ENCODE data around the gene STARD3. TPM values are rescaled to one million over a fixed set of nuclear protein-coding genes. Genes with fewer than 3 reads are reported as not detected.
A peak's percentile ranks its signal among the peaks of the same experiment; 100 is the strongest.

STARD3 gene
- total RNA-seq, 8 experiments from 2014 or later = 22.8 to 39.8 (median 29.6) TPM

DNA sequence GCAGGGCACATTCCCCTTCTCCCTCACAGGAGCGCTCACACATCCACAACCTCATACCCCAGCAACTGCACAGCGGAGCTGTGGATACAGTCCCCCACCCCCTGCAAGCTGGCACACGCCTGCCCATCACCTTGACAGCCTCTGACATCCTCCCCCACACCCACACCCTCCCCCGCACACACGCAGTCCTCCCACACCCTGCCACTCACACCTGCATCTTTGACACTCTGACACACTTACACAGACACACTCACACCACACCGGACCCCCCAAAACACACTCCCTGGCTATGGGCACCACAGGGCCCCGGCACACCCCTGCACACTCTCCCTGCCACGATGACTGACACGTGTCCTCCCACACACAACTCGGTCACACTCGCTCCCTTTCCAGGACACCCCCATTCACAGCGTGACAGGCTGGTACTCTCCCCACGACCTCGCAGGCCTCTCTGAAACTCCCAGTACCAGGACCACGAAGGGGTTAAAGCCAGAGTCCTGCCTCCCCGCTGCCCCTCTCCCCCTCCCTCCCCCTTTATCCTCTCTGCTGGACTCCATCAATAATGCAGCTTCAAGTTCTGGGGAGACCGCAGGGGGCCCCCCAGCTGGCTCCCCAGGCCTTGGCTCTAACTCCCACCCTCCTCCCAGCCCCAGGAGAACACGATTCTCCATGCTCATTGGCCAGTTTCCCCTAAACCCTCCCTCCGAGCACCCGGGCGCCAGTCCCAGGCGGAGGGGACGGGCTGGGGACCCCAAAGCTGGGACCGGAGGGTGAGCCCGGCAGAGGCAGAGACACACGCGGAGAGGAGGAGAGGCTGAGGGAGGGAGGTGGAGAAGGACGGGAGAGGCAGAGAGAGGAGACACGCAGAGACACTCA is 10.5 kb upstream of the STARD3 start, which contains the start of gene PPP1R1B:
PPP1R1B (plus strand) TSS at position 782 of the 876 bp plus-strand sequence. CDS start 441 bp downstream, outside the sequence.
- in situ Hi-C loops (cut with MboI; ENCODE audit: low pct_unique_long_range_greater_than_20kb in 2 of 9, low sequenced_read_pairs in 9 of 9, unreplicated experiment in 9 of 9) = loop anchor here in 2 of 9 experiments (10.0 kb wide), 2 partner anchors 72 to 128 kb away; no protein-coding TSS in a partner anchor
- 0 to 30% (median 20%) methylated on average over 1 to 8 of the region's 29 CpGs; no CpG with 5 or more reads in 7 of the 10 experiments for WGBS, 10 experiments
- peak in 3 of 8 experiments; percentile 6 to 13 (median 12) for ATAC-seq (replicated peaks in 6 of 8)
- Histone ChIP-seq H3K4me1 (replicated peaks in 1 of 2) (peaks cover 2 to 17% of the 10 kb centered on the region in 2 donors), H3K4me3 (peak within 1 kb of the TSS in 4 of 5 donors; percentile 9 to 26 (median 18)), H3K27ac (no peak within 1 kb of the TSS)

DNA sequence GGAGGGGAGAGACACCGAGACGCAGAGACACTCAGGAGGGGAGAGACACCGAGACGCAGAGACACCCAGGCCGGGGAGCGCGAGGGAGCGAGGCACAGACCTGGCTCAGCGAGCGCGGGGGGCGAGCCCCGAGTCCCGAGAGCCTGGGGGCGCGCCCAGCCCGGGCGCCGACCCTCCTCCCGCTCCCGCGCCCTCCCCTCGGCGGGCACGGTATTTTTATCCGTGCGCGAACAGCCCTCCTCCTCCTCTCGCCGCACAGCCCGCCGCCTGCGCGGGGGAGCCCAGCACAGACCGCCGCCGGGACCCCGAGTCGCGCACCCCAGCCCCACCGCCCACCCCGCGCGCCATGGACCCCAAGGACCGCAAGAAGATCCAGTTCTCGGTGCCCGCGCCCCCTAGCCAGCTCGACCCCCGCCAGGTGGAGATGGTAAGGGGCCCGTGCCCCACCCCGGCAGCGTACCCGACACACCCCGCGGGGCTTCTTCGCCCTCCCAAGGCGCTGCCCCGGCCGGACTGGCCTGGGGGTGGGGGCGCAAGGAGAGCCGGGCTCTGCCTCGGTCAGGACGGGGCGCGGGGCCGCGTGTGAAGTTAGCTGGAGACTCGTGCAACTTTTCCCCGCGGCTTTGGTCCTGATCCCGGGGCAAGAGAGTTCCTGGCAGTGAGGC is 9.8 kb upstream of the STARD3 start:
- Histone ChIP-seq H3K27ac (no peak overlapping the region), H3K4me1 (replicated peaks in 1 of 2) (peaks cover 1 to 20% of the 10 kb centered on the region in 2 donors), H3K4me3 (peak overlapping the region in 4 of 5 donors; percentile 9 to 26 (median 18))
- in situ Hi-C loops (cut with MboI; ENCODE audit: low pct_unique_long_range_greater_than_20kb in 2 of 9, low sequenced_read_pairs in 9 of 9, unreplicated experiment in 9 of 9) = loop anchor here in 2 of 9 experiments (10.0 kb wide), 2 partner anchors 72 to 128 kb away; no protein-coding TSS in a partner anchor
- WGBS, 10 experiments = 2% methylated on average over 17 of the region's 72 CpGs; no CpG with 5 or more reads in 9 of the 10 experiments
- ATAC-seq (replicated peaks in 6 of 8) = peak in 6 of 8 experiments; percentile 4 to 22 (median 14)

DNA sequence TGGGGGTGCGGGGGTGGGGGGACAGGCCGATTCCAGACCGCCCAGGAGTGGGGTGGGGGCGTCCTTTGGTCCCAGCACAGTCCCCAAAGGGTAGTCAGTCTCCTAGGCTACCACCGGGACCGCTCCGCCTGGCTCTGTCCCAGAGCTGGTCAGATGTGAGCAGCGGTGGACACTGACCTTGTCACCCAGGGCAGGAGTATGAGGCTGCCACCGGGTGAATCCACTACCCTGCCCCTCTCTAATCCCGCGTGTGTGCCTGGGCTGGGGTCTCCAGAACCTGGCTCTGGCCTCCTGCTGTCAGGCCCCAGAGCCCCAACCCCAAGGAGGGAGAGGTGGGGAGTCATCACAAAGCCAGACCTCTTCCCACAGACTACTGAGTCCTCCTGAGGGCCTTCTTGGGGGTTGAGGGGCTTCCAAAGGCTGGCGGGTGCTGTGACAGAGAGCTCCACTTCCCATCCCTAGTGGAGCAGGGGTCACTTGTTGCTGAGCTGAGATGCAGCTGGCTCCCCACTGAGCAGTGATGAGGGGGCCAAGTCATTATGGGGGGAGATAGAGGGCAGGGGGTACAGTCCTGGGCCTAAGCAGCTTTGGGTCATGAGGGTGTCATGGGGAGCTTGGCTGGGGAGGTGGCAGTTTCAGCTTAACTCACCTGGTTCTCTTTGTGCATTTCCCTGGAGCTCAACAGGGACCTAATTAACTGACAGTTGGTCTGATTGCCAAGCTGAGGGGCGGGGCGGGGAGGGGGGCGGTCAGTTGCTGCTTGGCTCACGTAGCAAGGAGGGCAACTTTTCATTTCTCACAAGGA is 9.0 kb upstream of the STARD3 start:
- H3K4me3 ChIP-seq = no peak overlapping the region
- no peak overlapping the region for H3K27ac ChIP-seq
- in situ Hi-C loops (cut with MboI; ENCODE audit: low pct_unique_long_range_greater_than_20kb in 2 of 9, low sequenced_read_pairs in 9 of 9, unreplicated experiment in 9 of 9) = loop anchor here in 2 of 9 experiments (10.0 kb wide), 2 partner anchors 73 to 127 kb away; no protein-coding TSS in a partner anchor
- peaks cover 6 to 28% of the 10 kb centered on the region in 2 donors for H3K4me1 ChIP-seq (replicated peaks in 1 of 2)
- WGBS, 10 experiments = no CpG with 5 or more reads among the region's 16 CpGs
- ATAC-seq (replicated peaks in 6 of 8) = peak in 3 of 8 experiments; percentile 9 to 29 (median 17)

DNA sequence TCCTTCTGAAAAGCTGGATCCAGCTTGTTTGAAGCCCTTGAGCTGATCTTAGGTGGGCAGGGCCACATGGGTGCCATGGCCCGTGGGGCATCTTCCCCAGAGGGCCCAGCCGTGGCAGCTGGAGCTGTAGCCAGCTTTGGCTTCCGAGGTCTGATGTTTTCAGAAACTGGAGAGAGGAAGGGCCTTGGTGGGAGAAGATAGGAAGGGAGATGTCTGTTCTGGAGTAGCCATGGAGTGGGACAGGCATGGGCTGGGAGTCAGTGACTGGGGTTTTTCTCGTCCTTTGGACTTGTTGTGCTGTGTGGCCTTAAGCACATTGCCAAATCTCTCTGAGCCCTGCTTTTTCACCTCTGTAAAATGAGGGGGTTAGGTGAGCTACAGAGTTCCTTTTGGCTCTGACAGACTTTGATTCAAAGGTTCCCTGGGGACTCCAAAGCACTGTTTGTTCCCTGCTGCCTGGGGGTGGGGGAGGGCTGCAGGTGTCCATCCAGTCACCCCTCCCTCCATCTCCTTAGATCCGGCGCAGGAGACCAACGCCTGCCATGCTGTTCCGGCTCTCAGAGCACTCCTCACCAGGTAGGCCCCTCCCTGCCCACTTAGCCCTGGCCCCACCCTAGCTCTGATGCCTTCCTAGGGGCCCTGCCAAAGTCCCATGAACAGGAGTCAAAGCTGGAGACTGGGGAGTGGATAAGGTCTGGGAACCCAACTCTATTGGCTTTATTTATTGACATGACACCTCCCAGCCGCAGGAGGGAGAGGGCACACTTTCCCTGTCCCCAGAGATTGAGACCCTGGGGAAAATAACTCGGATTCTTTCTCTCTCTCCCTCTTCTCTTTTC is 8.1 kb upstream of the STARD3 start:
- H3K4me1 ChIP-seq (replicated peaks in 1 of 2) = peaks cover 6 to 28% of the 10 kb centered on the region in 2 donors
- 0 to 77% (median 42%) methylated on average over 1 to 3 of the region's 10 CpGs; no CpG with 5 or more reads in 5 of the 10 experiments for WGBS, 10 experiments
- no peak overlapping the region for H3K27ac ChIP-seq
- ATAC-seq (replicated peaks in 6 of 8) = no peak
- H3K4me3 ChIP-seq = no peak overlapping the region
- in situ Hi-C loops (cut with MboI; ENCODE audit: low pct_unique_long_range_greater_than_20kb in 2 of 9, low sequenced_read_pairs in 9 of 9, unreplicated experiment in 9 of 9) = loop anchor here in 2 of 9 experiments (10.0 kb wide), 2 partner anchors 74 to 126 kb away; no protein-coding TSS in a partner anchor

DNA sequence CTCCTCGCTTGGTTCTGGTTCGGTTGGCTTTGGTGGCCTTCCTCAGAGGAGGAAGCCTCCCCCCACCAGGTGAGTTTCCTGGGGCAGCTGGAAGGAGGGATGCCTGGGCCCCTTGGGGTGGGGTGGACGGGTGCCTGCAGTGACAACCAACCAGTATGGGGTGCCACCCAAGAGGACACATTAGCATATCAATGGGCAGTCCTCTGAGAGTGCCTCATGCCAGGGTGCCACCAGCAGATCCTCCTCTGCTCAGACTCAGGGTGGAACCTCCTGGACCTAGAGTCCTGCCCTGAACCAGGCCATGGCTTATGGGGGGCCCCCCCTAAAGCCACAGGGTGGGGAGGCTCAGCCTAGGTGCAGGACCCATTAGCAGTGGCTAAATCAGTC is 7.5 kb upstream of the STARD3 start:
- WGBS, 10 experiments = 0 to 60% (median 56%) methylated on average over 1 to 2 of the region's 3 CpGs; no CpG with 5 or more reads in 7 of the 10 experiments
- ATAC-seq (replicated peaks in 6 of 8) = no peak
- Histone ChIP-seq H3K27ac (no peak overlapping the region), H3K4me1 (replicated peaks in 1 of 2) (peaks cover 6 to 32% of the 10 kb centered on the region in 2 donors), H3K4me3 (no peak overlapping the region)
- in situ Hi-C loops (cut with MboI; ENCODE audit: low pct_unique_long_range_greater_than_20kb in 2 of 9, low sequenced_read_pairs in 9 of 9, unreplicated experiment in 9 of 9) = loop anchor here in 2 of 9 experiments (10.0 kb wide), 2 partner anchors 75 to 125 kb away; no protein-coding TSS in a partner anchor

DNA sequence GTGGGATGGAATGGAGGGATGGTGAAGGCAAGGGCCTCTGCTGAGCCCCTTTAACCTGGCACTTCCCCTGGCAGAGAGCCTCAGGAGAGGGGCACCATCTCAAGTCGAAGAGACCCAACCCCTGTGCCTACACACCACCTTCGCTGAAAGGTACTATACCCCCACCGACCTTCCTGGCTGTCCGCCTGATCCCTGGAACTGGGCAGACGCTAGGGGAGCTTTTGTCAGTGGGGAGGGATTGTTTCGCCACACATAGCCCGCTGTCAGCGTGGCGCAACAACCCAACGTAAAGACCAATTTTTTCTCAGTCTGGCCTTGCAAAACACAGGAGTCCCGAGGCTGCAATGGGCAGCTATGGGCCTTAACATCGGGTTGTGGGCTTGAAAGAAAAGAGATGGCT is 7.0 kb upstream of the STARD3 start:
- WGBS, 10 experiments = 33 to 73% (median 57%) methylated on average over 1 to 6 of the region's 12 CpGs; no CpG with 5 or more reads in 6 of the 10 experiments
- H3K4me3 ChIP-seq = no peak overlapping the region
- peaks cover 9 to 36% of the 10 kb centered on the region in 2 donors for H3K4me1 ChIP-seq (replicated peaks in 1 of 2)
- in situ Hi-C loops (cut with MboI; ENCODE audit: low pct_unique_long_range_greater_than_20kb in 2 of 9, low sequenced_read_pairs in 9 of 9, unreplicated experiment in 9 of 9) = loop anchor here in 2 of 9 experiments (10.0 kb wide), 2 partner anchors 75 to 125 kb away; no protein-coding TSS in a partner anchor
- no peak overlapping the region for H3K27ac ChIP-seq
- no peak for ATAC-seq (replicated peaks in 6 of 8)

DNA sequence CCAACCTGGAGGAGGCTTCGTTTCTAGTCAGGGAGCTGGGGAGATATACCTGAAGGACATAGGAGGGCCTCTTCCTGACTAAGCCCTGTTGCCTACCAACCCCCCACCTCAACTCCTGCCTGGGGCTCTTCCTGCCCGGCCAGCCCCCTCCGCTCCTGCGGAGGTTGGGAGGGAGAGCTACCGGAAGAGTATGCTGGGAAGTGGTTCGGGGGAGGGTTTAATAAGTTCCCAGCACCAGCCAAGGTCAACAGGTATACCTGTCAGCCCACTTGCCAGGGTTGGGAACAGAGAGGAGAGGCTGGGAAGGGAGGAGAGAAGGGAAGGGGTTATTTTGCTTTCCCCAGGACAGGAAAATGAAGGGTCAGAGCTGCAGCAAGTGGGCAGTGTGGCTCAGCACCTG is 5.5 kb upstream of the STARD3 start:
- ATAC-seq (replicated peaks in 6 of 8) = no peak
- 0 to 35% (median 0%) methylated on average over 1 to 6 of the region's 6 CpGs; no CpG with 5 or more reads in 3 of the 10 experiments for WGBS, 10 experiments
- H3K4me1 ChIP-seq (replicated peaks in 1 of 2) = peaks cover 14 to 36% of the 10 kb centered on the region in 2 donors
- in situ Hi-C loops (cut with MboI; ENCODE audit: low pct_unique_long_range_greater_than_20kb in 2 of 9, low sequenced_read_pairs in 9 of 9, unreplicated experiment in 9 of 9) = no loop called here
- H3K27ac ChIP-seq = no peak overlapping the region
- H3K4me3 ChIP-seq = no peak overlapping the region

DNA sequence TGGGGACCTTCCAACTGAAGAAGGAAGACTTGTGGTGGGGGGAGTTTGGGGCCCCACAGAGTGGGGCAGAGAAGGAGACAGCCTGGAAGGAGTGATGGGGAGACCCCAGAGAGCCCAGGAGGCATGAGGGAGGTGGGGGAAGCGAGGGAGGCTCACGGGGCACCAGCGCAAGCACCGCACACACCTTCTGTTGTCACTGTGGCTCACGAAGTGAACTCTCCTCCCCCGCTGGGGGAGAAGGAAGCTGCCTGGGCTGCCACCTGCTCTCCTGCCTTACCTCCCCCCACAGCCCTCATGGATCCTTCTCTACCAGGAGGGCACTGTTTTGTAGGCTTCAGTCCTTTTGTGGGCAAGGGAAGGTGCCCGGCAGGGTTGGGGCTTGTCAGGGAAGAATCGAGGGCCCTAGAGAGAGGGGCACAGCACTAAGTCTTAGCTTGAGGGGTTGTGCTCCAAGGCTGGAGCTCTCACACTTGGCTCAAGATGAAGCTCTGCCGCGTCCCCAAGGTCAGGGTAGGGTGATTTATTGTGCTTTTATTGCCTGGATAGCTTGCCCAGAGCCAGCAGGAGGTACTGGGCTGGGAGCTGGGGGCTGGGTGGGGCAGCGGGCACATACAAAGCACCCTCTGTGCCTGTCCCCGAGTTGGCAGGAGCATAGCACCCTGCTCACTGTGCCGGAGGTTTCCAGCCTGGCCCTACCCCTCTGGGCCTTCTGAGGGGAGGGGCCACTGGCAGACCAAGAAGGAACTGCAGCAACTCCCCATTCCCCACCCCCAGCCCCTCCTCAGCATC is 4.6 kb upstream of the STARD3 start:
- ATAC-seq (replicated peaks in 6 of 8) = no peak
- WGBS, 10 experiments = 32 to 100% methylated on average over 1 to 3 of the region's 13 CpGs; no CpG with 5 or more reads in 8 of the 10 experiments
- H3K27ac ChIP-seq = no peak overlapping the region
- in situ Hi-C loops (cut with MboI; ENCODE audit: low pct_unique_long_range_greater_than_20kb in 2 of 9, low sequenced_read_pairs in 9 of 9, unreplicated experiment in 9 of 9) = no loop called here
- peaks cover 16 to 31% of the 10 kb centered on the region in 2 donors for H3K4me1 ChIP-seq (replicated peaks in 1 of 2)
- no peak overlapping the region for H3K4me3 ChIP-seq

DNA sequence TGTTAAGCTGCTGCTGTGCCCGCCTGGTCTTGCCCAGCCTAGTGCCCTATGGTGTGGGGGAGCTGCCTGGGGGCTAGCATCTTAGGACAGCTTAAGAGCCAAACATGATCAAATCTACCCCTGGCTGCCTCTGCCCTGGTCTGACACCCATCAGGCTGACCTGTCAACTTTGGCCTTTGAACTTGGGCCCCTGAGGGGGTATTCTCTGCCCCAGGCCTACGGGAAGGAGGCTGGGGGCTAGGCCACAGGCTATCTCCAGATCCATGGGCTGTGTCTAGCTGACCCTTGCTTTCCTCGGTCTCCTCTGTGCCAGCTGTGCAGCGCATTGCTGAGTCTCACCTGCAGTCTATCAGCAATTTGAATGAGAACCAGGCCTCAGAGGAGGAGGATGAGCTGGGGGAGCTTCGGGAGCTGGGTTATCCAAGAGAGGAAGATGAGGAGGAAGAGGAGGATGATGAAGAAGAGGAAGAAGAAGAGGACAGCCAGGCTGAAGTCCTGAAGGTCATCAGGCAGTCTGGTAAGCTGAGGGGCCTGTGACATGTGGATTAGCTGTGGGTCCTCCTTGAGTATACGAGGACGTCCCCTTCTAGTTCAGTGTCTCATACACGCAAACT is 3.3 kb upstream of the STARD3 start:
- Histone ChIP-seq H3K4me1 (replicated peaks in 1 of 2) (peaks cover 24 to 33% of the 10 kb centered on the region in 2 donors), H3K27ac (no peak overlapping the region), H3K4me3 (no peak overlapping the region)
- no peak for ATAC-seq (replicated peaks in 6 of 8)
- in situ Hi-C loops (cut with MboI; ENCODE audit: low pct_unique_long_range_greater_than_20kb in 2 of 9, low sequenced_read_pairs in 9 of 9, unreplicated experiment in 9 of 9) = no loop called here
- 61 to 100% (median 83%) methylated on average over 1 to 5 of the region's 8 CpGs; no CpG with 5 or more reads in 5 of the 10 experiments for WGBS, 10 experiments

DNA sequence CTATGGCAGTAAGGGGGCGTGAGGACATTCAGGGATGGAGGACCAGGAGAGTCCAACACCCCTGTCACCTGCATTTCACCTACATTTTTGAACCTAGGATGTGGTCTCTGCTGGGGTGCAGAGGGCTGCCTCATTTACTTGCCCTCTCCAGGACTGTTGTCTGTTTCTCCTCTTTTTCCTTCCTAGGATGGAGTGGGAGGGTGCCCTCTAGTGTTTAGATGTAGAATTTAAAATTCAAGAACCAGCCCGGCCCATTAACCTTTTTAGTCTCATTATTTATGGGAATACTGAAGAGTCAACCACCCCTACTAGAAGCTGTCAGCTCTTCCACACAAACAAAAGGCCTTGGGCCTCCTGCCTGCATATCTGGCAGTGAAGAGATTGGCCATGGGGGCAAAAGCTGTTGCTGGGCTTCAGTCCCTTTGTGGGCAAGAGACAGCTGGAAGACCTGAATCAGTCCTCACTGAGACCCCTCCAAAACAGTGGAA is 2.5 kb upstream of the STARD3 start:
- in situ Hi-C loops (cut with MboI; ENCODE audit: low pct_unique_long_range_greater_than_20kb in 2 of 9, low sequenced_read_pairs in 9 of 9, unreplicated experiment in 9 of 9) = no loop called here
- H3K4me1 ChIP-seq (replicated peaks in 1 of 2) = peaks cover 26 to 33% of the 10 kb centered on the region in 2 donors
- H3K4me3 ChIP-seq = no peak overlapping the region
- peak in 2 of 8 experiments; percentile 4 to 21 for ATAC-seq (replicated peaks in 6 of 8)
- WGBS, 10 experiments = 0 to 100% (median 80%) methylated on average over 1 of the region's 2 CpGs; no CpG with 5 or more reads in 7 of the 10 experiments
- H3K27ac ChIP-seq = no peak overlapping the region

Data from motor neuron (in vitro differentiated cells).